GM19395 (cell line): ENCODE results near the gene RBFOX1.

Experiments
- ATAC-seq: cut with Tn5 transposase; IDR thresholded peaks from one replicate; pipeline ENCODE4 v1.9.1; 2021; ENCODE audit warnings: mild to moderate bottlenecking, moderate library complexity; ENCODE audit not compliant: unreplicated experiment

RBFOX1 gene

GRCh38 chr16:7404217-7404616 lies 71.6 kb downstream of the RBFOX1 start:
- ATAC-seq: no peak

GRCh38 chr16:7405166-7405565 lies 72.5 kb downstream of the RBFOX1 start:
- ATAC-seq: no peak

- no peak for ATAC-seq
Observed at GRCh38 chr16:7408700-7409365, 76.2 kb downstream of the RBFOX1 start.

- ATAC-seq: no peak
Observed at GRCh38 chr16:7419441-7419840, 86.8 kb downstream of the RBFOX1 start.

DNA sequence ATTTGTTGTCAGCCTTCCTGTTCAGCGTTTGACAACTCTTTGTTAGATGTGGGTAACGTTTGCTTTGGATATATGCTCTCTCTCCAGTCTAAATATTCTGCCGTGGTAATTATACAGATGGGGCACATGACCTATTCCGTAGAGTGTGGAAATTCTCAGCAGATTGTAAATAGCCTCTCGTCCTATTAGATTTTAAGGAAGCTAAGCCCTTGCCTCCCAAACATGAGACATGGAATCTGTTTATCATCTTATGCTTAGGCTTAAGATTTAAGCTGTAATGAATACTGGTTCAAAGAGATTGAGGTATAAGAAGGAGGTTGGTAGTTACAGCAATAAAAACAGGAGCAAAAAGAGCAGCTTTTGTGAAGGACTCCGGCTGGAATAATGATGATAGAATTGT lies 87.4 kb downstream of the RBFOX1 start:
- no peak for ATAC-seq

DNA sequence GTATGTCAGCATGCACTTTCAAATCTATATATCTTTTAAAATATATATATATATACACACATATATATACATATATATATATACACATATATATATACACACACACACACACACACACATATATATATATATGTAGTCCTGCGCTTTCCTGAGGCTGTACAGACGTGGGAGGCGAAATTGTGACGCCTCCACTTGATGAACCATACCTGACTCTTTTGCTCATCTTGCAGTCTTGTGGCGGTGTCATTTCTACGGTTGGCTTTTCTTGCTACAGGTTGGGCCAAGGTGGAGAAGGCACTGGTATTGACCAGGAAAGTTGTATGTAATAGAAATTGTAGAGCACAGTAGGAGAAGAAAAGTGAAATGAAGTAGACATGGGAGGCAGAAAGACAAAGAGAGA lies 88.2 kb downstream of the RBFOX1 start:
- ATAC-seq: no peak

GRCh38 chr16:7421578-7421977 lies 88.9 kb downstream of the RBFOX1 start:
- no peak for ATAC-seq

GRCh38 chr16:7422036-7422888 lies 89.6 kb downstream of the RBFOX1 start:
- no peak for ATAC-seq

- ATAC-seq: no peak
Observed at GRCh38 chr16:7423434-7424044, 90.9 kb downstream of the RBFOX1 start.

DNA sequence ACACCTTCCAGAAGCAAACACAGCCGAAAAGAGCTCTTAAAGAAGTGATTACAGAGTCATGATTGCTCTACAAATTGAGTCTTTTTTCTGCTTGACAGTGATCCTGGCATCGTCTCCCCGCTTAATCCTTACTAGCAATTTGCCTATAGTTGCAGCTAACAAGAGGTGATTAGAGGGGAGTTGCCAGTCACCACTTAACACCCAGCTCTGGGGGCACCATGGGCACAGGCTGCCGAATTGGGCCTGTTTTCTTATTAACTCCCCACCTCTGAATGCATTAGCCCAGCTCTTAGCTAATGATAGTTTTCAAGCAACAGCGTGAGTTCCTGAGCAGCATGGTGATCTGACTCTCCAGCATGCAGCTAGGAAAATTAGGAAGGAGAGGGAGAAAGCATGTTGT lies 93.5 kb downstream of the RBFOX1 start:
- ATAC-seq: no peak

DNA sequence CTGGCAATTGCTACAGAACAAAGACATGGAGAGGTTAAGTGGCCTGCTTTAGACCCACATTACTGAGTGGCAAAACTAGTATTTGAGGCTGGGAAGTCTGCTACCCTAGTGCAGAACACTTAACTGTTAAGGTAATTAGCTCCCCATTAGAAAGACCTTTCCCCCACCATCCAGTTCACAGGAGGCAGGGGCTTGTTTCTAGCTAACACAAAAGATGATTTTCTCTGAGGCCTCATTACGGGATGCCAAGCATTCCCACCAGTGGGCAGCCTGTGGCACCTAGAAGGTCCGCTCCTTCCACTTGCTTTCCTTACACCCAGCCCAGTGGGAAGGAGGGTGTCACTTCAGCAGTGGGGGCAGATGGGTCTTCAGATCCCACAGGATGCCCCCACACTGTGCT lies 99.1 kb downstream of the RBFOX1 start:
- no peak for ATAC-seq

GRCh38 chr16:7436306-7436705 lies 103.7 kb downstream of the RBFOX1 start:
- no peak for ATAC-seq

DNA sequence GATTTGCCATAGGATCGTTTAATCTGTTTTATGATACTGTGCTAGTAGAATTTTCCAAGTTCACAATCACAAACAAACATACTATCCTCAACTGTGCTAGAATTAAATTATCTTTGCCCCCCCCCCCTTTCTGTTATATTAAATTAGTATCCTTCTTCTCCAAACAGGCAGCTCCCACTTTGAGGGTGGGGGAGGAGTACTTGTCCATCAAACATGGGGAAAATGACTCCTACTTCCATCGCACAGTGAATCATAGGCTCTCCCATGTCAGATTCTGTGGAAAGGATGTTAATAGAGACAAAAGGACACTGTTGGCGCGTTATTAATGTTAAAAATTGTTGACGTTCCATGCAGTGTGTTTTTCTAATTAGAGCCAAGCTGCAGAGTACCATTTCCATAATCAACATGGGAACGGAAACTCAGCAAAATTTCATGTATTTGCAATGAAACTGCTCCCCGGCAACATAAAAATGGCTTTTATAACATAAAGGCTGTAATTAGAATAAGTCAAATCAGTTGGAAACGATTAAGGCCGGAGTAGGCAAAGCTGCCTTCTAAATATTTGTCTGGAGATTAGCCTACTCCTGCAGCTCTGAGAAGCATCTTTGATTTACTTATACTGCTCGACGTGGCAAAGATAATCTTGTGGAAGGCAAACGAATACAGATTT lies 104.6 kb downstream of the RBFOX1 start:
- no peak for ATAC-seq

DNA sequence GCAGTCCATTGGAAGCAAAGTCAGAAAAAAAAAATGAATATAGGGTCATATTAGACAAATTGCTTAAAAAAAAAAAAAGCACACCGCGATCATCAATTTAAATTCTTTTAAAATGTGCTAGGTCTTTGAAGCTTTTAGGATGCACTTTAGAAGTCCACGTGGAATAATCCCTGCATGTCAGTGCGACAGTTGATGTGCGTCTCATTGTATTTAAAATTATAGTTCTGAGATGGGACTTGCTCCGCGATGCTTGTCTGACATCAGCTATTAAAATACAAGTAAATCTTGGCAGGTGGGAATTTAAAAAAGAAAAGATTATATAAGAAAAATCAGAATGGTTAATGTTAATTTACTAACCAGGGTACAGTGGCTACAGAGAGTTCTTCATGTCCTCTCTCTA lies 105.2 kb downstream of the RBFOX1 start:
- no peak for ATAC-seq

DNA sequence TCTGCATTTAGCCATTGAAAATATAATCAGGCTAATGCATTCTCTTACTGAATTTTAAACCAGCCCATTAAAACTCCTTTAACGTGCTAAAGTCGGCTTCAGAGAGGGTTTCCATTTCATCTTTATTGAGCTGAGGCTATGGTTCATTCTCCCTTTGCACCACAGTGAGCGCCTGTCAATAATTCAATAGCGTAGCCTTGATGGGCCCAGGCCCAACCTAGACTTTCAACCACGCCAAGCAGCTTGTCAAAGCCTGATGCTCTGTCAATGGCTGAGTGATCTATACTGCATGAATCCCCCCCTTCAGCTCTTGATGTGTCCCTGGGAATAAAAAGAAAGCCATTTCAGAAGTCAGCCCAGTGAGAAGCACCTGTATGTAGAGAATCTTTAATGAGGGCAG lies 106.0 kb downstream of the RBFOX1 start:
- ATAC-seq: no peak

GRCh38 chr16:7439518-7439917 lies 106.9 kb downstream of the RBFOX1 start:
- no peak for ATAC-seq

- ATAC-seq: no peak
Observed at GRCh38 chr16:7440886-7441400, 108.3 kb downstream of the RBFOX1 start.

- no peak for ATAC-seq
Observed at GRCh38 chr16:7442050-7442449, 109.4 kb downstream of the RBFOX1 start.

GRCh38 chr16:7443142-7443541 lies 110.5 kb downstream of the RBFOX1 start:
- ATAC-seq: no peak

- ATAC-seq: no peak
Observed at GRCh38 chr16:7443648-7444365, 111.2 kb downstream of the RBFOX1 start.

DNA sequence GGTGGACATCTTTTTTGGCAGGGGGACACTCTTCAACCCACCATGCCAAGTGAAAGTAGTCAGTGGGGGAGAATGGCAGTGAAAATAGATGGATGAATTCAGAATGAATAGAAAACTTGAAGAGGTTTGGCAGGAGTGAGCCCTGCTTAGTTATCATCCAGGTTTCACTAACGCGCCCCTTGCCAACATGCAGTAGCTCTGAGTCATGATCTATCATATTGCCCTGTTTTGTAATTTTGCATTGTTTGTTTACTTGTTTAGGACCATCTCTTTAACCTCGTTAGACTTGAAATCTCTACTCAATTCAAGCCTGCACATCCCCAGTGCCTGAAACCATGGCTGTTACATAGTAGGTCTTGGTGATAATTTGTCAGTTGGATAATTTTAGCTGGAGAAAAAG lies 116.7 kb downstream of the RBFOX1 start:
- ATAC-seq: no peak
